Liver (tissue), 9 donors: Measurements from ENCODE around the gene KSR2. TPM values are rescaled to one million over a fixed set of nuclear protein-coding genes. Genes with fewer than 3 reads are reported as not detected.

Experiments used
- DNase-seq: peaks from one replicate; pipeline ENCODE4 v3.0.0-alpha.2; 2017; ENCODE audit warnings: low spot score
- H3K27ac ChIP-seq, 2 donors: one replicate each; pipeline ENCODE4 v1.7.0; 2013; ENCODE audit warnings: inconsistent platforms in 2 of 2, low read length in 2 of 2, control low read depth in 1 of 2, low read depth in 1 of 2, mild to moderate bottlenecking in 1 of 2
- H3K27me3 ChIP-seq, 4 donors: one replicate each; pipeline versions ENCODE4 v1.6.1 to v1.7.0; 2013; ENCODE audit warnings: low read length in 3 of 4, inconsistent platforms in 1 of 4, mild to moderate bottlenecking in 1 of 4, moderate library complexity in 1 of 4; ENCODE audit not compliant: control insufficient read depth in 4 of 4, insufficient read depth in 4 of 4
- H3K36me3 ChIP-seq, 4 donors: one replicate each; pipeline versions ENCODE4 v1.6.1 to v1.7.0; 2013; ENCODE audit warnings: low read length in 3 of 4, mild to moderate bottlenecking in 3 of 4, low read depth in 1 of 4, moderate library complexity in 1 of 4; ENCODE audit not compliant: control insufficient read depth in 4 of 4, insufficient read depth in 3 of 4
- H3K4me1 ChIP-seq, 4 donors: one replicate each; pipeline versions ENCODE4 v1.6.1 to v1.7.0; 2013; ENCODE audit warnings: low read length in 3 of 4, mild to moderate bottlenecking in 3 of 4, moderate library complexity in 1 of 4; ENCODE audit not compliant: control insufficient read depth in 4 of 4, insufficient read depth in 4 of 4
- H3K4me3 ChIP-seq, 3 donors: one replicate each; pipeline versions ENCODE4 v1.6.1 to v1.7.0; 2013; ENCODE audit warnings: low read length in 3 of 3, control low read depth in 1 of 3, low read depth in 1 of 3, mild to moderate bottlenecking in 1 of 3
- H3K9ac ChIP-seq, 2 donors: one replicate each; pipeline ENCODE4 v1.7.0; 2013; ENCODE audit warnings: low read length in 2 of 2, mild to moderate bottlenecking in 2 of 2, moderate library complexity in 2 of 2, control low read depth in 1 of 2, low read depth in 1 of 2
- H3K9me3 ChIP-seq, 4 donors: one replicate each; pipeline versions ENCODE4 v1.6.1 to v1.7.0; 2013; ENCODE audit warnings: low read length in 3 of 4; ENCODE audit not compliant: control insufficient read depth in 4 of 4
- CTCF ChIP-seq: fragments of 150-350 bp; IDR thresholded peaks from 2 replicates; pipeline ENCODE4 v1.5.1; 2017; ENCODE audit warnings: improper control_type of control experiment, low read depth, low read length; ENCODE audit not compliant: missing input control
- EGR1 ChIP-seq, 2 donors: IDR thresholded peaks; 2 replicates each; pipeline ENCODE4 v1.6.1; 2016 to 2018; ENCODE audit warnings: antibody characterized with exemption in 2 of 2, low read depth in 2 of 2
- HNF4A ChIP-seq, 2 donors: conservative IDR thresholded peaks; 2 replicates each; pipeline ENCODE4 v1.6.1; 2016; ENCODE audit warnings: antibody characterized with exemption in 2 of 2, mild to moderate bottlenecking in 2 of 2
- HNF4G ChIP-seq: IDR thresholded peaks from 2 replicates; pipeline ENCODE4 v1.6.1; 2016; ENCODE audit warnings: antibody characterized with exemption
- JUND ChIP-seq, 2 donors: IDR thresholded peaks; 2 replicates each; pipeline ENCODE4 v1.6.1; 2016; ENCODE audit warnings: antibody characterized with exemption in 2 of 2
- MAX ChIP-seq: IDR thresholded peaks from 2 replicates; pipeline ENCODE4 v1.6.1; 2016; ENCODE audit warnings: antibody characterized with exemption
- NR2F2 ChIP-seq: IDR thresholded peaks from 2 replicates; pipeline ENCODE4 v1.6.1; 2016; ENCODE audit warnings: antibody characterized with exemption
- RAD21 ChIP-seq, 2 donors: IDR thresholded peaks; 2 replicates each; pipeline ENCODE4 v1.6.1; 2016; ENCODE audit warnings: antibody characterized with exemption in 2 of 2, mild to moderate bottlenecking in 2 of 2
- RXRA ChIP-seq, 2 donors: IDR thresholded peaks; 2 replicates each; pipeline ENCODE4 v1.6.1; 2017 to 2018; ENCODE audit warnings: antibody characterized with exemption in 2 of 2, mild to moderate bottlenecking in 1 of 2
- SP1 ChIP-seq: IDR thresholded peaks from 2 replicates; pipeline ENCODE4 v1.6.1; 2018; ENCODE audit warnings: antibody characterized with exemption, mild to moderate bottlenecking
- TAF1 ChIP-seq: conservative IDR thresholded peaks from 2 replicates; pipeline ENCODE4 v1.6.1; 2016; ENCODE audit warnings: antibody characterized with exemption, mild to moderate bottlenecking
- YY1 ChIP-seq: IDR thresholded peaks from 2 replicates; pipeline ENCODE4 v1.6.1; 2016; ENCODE audit warnings: antibody characterized with exemption, mild to moderate bottlenecking
- ZBTB33 ChIP-seq: IDR thresholded peaks from 2 replicates; pipeline ENCODE4 v1.6.1; 2016; ENCODE audit warnings: antibody characterized with exemption
- WGBS: extraction: QIAGEN DNeasy Blood & Tissue Kit; methylation state at CpG from one replicate; pipeline ENCODE4 v1.1.7; 2013; 5-methylcytosine and 5-hydroxymethylcytosine counted together
- polyA plus RNA-seq, 2 donors: library from polyadenylated mRNA; stranded (reverse) in 1 of 2; unstranded in 1 of 2; fragments of 200-250 nt in 1 of 2; fragments of >200 nt in 1 of 2; fragmentation: Nextera tagmentation in 1 of 2; extraction: Ambion mirVana in 1 of 2; gene quantifications; one replicate each; pipeline versions ENCODE4 v1.2.1 to v1.2.3, GENCODE V29; 2013 to 2015
- total RNA-seq, 2 donors: library from RNA; depleted of rRNA; stranded (reverse); fragments of >200 nt; gene quantifications; one replicate each; pipeline ENCODE4 v1.2.3, GENCODE V29; 2014
- TF ChIP-seq, protein P1 (sequence below): IDR thresholded peaks from 2 replicates; pipeline ENCODE4 v1.6.1; 2016; ENCODE audit warnings: antibody characterized with exemption, mild to moderate bottlenecking
- TF ChIP-seq, protein P2 (sequence below): IDR thresholded peaks from 2 replicates; pipeline ENCODE4 v1.6.1; 2016; ENCODE audit warnings: antibody characterized with exemption
- donor health status: healthy.
- donor health status: healthy.
- donor health status: healthy.
- donor health status: healthy.
- donor health status: healthy.

KSR2 gene
- total and polyA plus RNA-seq, 4 donors, result under 0.01 to 0.02 (median under 0.01) TPM; not detected in 1

GRCh38 chr12:117842220-117842619 lies 126.6 kb downstream of the KSR2 start:
- Histone ChIP-seq H3K4me3 (no peak overlapping the region), H3K9me3 (peaks cover 0 to 6% (median 2%) of the 10 kb centered on the region in 4 donors), H3K27me3 (peaks cover 0 to 13% (median 2%) of the 10 kb centered on the region in 4 donors), H3K4me1 (no peaks in the 10 kb centered on the region), H3K36me3 (no peaks in the 10 kb centered on the region), H3K9ac (no peak overlapping the region), H3K27ac (no peak overlapping the region)
- TF ChIP-seq SP1 (no peak), HNF4G (no peak), MAX (no peak), EGR1 (IDR thresholded peaks at IDR 0.05; ENCODE audit: low read depth in 2 of 2) (no peak), RXRA (IDR thresholded peaks at IDR 0.05) (no peak), CTCF (no peak), ZBTB33 (no peak), YY1 (no peak), HNF4A (conservative IDR thresholded peaks at IDR 0.05) (no peak), RAD21 (IDR thresholded peaks at IDR 0.05) (no peak), NR2F2 (no peak), JUND (IDR thresholded peaks at IDR 0.05) (no peak), TAF1 (no peak)
- TF ChIP-seq, protein P1, sequence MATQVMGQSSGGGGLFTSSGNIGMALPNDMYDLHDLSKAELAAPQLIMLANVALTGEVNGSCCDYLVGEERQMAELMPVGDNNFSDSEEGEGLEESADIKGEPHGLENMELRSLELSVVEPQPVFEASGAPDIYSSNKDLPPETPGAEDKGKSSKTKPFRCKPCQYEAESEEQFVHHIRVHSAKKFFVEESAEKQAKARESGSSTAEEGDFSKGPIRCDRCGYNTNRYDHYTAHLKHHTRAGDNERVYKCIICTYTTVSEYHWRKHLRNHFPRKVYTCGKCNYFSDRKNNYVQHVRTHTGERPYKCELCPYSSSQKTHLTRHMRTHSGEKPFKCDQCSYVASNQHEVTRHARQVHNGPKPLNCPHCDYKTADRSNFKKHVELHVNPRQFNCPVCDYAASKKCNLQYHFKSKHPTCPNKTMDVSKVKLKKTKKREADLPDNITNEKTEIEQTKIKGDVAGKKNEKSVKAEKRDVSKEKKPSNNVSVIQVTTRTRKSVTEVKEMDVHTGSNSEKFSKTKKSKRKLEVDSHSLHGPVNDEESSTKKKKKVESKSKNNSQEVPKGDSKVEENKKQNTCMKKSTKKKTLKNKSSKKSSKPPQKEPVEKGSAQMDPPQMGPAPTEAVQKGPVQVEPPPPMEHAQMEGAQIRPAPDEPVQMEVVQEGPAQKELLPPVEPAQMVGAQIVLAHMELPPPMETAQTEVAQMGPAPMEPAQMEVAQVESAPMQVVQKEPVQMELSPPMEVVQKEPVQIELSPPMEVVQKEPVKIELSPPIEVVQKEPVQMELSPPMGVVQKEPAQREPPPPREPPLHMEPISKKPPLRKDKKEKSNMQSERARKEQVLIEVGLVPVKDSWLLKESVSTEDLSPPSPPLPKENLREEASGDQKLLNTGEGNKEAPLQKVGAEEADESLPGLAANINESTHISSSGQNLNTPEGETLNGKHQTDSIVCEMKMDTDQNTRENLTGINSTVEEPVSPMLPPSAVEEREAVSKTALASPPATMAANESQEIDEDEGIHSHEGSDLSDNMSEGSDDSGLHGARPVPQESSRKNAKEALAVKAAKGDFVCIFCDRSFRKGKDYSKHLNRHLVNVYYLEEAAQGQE, result no peak
- TF ChIP-seq, protein P2, sequence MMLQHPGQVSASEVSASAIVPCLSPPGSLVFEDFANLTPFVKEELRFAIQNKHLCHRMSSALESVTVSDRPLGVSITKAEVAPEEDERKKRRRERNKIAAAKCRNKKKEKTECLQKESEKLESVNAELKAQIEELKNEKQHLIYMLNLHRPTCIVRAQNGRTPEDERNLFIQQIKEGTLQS, result no peak
- DNase-seq, result no peak
- 73% methylated on average over 2 of the region's 2 CpGs for WGBS

GRCh38 chr12:117837737-117838050 lies 131.1 kb downstream of the KSR2 start:
- Histone ChIP-seq H3K9me3 (no peaks in the 10 kb centered on the region), H3K27ac (no peak overlapping the region), H3K36me3 (no peaks in the 10 kb centered on the region), H3K27me3 (peaks cover 0 to 7% (median 0%) of the 10 kb centered on the region in 4 donors), H3K4me3 (no peak overlapping the region), H3K9ac (no peak overlapping the region), H3K4me1 (no peaks in the 10 kb centered on the region)
- 54% methylated on average over 3 of the region's 3 CpGs for WGBS
- DNase-seq, result no peak
- TF ChIP-seq MAX (no peak), SP1 (no peak), HNF4A (conservative IDR thresholded peaks at IDR 0.05) (no peak), NR2F2 (no peak), RXRA (IDR thresholded peaks at IDR 0.05) (no peak)
- TF ChIP-seq, protein P1, result no peak
